ENCODE results near the gene COLEC11.
"Not testable (repeated sequence)": the region's sequence is repeated elsewhere in the genome, so short reads cannot be mapped to it uniquely, and the experiment has no call there.

Gene COLEC11

GRCh38 chr2:3655871-3656761 lies 61.2 kb downstream of the COLEC11 start:
- DNase-seq, result no peak

- no peak for DNase-seq
Measured at GRCh38 chr2:3656762-3657721, 62.1 kb downstream of the COLEC11 start.

- DNase-seq, result no peak
Measured at GRCh38 chr2:3657881-3658280, 63.0 kb downstream of the COLEC11 start, which contains the start of gene ALLC. Gene ALLC (plus strand): TSS chr2:3658200. CDS start chr2:3671158, 12,958 bp downstream.

DNA sequence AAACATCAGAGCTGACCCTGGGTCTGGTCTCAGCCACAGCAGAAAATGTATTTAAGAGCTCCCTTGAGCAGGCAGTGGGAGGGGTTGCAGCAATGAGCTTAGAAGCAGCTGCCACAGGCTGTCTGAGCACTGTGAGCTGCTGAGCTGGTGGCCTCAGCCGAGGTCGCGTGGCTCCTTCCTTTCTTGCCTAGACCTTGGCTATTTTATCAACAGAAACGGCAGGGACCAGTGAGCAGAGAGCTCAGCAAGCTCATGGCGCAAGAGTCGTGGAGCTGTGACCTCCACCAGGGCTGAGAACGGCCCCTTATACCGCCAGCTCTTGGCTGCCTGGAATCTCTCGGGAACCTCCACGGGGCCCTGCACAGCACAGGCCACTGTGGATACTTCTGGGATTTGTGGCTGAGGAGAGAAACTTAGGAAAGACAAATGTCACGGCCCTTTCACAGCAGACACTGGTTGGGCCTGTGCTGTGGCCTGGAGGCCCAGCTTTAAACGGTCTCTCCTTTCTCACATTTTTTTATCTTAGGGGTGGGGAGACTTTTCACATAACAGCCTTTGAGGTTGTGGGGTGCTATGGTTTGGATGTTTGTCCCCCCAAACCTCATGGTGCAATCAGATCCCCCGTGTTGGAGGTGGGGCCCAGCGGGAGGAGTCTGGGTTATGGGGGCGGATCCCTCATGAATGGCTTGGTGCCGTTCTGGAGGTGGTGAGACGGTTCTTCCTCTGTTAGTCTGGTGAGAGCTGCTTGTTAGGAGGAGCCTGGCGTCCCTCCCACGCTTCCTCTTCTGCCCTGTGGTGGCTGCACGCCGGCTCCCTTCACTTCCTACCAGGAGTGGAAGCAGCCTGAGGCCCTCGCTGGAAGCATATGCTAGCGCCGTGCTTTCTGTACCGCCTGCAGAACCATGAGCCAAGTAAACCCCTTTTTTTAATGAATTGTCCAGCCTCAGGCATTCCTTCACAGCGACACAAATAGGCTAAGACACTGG lies 64.8 kb downstream of the COLEC11 start:
- no peak for DNase-seq

DNA sequence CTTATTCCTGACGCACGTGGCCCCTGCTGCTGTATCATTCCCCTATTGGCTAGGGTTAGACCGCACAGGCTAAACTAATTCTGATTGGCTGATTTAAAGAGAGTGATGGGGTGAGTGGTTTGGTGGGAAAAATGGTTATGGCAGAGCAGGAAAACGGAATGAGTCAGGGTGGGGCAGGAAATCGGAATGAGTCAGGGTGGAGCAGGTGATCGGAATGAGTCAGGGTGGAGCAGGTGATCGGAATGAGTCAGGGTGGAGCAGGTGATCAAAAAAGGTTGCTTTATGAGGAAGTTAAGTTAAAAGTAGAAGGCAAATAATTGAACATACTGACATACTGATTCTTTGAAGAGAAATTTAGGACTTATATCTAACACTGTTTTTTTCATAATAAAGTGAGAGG lies 65.7 kb downstream of the COLEC11 start:
- DNase-seq, result not testable (repeated sequence)

GRCh38 chr2:3661149-3661660 lies 66.3 kb downstream of the COLEC11 start:
- DNase-seq, result no peak

- no peak for DNase-seq
Measured at GRCh38 chr2:3662239-3662638, 67.3 kb downstream of the COLEC11 start.

DNA sequence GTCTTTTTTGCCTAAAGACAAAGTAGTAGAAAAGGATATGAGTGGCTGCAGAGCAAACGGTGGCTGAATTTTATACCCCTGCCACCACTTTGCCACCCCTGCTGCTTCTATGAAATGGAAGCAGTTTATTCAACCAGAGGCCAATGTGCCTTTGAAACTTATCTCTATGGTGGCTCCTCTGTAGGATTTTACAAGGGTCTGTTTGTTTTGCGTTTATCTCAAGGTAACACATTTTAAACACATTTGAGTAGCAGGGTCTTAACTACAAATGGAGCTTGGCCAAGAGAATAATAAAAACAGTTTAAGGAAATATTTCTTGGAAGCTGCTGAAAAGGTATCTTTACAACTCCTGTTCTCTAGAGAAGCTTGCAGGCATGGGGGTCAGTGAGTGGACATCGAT lies 69.2 kb downstream of the COLEC11 start:
- DNase-seq, result no peak

DNA sequence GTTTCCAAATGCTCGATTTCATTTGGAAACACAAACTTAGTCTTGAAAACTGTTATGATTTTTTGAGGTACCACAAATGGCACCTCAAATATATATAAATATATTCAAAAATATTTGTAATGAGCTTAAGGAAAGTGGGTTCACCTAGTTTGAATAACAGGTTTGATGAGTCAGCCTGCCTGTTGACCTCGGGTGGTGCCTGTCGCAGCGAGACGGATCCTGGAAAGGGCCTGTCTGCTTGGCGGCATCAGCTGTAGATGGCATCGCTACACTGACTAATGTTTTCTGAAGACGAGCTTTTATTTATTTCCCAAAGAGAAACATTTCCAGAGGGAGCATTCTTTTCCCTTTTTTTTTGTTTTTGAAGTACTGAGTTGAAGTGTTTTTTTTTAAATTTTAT lies 70.0 kb downstream of the COLEC11 start:
- DNase-seq, result no peak

- no peak for DNase-seq
Measured at GRCh38 chr2:3665886-3666612, 71.1 kb downstream of the COLEC11 start.

DNA sequence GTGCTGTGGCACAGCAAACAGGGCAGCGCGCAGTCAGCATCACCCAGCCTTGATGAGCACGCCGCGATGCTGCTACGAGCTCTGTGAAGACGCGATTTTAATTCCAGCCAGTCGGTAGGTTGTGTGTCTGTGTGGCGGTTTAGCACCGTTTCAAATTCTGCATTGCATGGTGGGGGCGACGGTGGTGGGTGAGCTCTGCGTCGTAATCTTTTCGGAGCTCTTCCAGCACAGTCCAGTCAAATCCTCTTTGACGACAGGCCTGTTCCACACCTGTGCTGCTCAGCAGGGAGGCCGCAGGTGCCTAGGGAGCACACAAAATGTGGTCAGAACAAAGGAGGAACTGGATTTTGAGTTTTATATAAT lies 71.7 kb downstream of the COLEC11 start:
- no peak for DNase-seq

DNA sequence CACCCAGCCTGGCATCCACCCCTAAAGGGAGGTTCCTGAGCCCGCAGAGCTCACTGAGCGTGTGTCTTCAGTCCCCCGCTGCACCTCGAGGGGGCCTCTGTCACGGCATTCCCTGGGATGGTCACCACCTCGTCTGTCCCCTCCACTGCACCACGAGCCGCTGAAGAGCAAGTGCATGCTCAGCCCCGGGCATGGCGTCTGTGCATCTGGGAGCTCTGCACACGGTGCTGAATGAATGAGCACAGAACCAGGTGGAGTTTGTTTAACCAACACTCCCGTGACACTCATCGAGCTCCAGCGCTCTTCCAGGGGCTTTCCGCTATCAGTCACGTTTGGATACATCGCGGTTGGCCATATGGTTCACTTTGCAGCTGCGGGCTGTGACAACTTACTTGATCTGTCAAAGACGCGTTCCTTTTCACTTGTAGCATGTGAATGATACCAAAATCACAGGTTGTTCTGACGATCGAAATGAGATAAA lies 72.3 kb downstream of the COLEC11 start:
- DNase-seq, result no peak

- DNase-seq, result no peak
Measured at GRCh38 chr2:3669656-3670055, 74.7 kb downstream of the COLEC11 start.

DNA sequence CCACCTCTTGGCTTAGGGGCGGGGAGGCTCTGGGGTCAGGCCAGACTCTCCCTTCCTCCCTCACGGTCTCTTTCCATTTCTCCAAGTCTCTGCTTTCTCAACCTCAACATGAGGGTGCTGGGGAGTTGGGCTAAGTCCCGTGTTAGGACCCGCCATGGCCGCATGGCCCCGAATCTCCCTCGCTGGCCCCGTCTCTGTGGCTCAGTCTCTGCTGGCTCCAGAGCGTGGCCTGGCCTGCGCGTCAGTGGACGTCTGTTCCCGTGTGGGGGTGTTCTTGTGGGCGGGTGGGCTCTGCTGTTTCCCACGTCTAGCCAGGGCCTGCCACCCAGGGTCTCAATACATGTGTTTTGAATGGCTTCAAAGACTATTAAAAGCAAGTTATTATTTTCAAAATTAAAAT lies 75.5 kb downstream of the COLEC11 start:
- no peak for DNase-seq

- DNase-seq, result no peak
Measured at GRCh38 chr2:3670941-3671340, 76.0 kb downstream of the COLEC11 start.

DNA sequence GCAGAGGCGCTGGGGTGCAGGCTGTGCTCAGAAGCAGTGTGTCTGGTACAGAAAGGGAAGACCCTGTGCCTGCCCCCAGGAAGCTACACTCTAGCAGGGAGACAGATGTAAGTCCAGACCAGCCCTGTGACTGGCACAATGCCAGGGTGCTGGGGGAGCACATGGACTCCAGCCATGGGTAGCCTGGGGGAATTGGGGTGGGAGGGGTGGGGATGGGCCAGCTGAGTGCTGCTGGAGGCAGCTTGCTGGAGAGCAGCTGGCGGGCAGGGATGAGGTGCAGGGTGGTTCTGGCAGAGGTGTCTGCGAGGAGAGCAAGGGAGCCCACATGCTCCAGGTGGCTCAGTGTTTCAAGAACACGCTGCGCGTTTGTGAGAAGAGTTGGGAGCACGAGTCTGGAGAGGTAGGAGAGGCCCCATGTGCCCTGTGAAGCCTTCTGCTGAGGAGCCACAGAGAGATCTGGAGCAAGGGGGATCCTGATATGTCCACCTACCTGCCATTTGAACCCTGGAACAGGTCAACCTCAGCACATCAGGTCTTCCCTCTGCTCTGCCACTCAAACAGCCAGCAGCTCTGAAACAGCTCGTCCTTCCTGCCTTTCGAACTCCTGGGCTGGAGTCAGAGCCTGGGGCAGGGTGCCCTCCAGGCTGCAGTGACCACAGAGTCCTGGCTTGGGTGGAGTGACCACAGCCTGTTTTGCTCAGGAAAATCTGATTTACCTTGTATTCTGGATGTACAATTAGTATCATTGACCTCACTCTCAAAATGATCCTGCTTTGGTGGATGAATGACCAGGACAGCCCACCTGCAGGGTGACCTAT lies 78.2 kb downstream of the COLEC11 start:
- DNase-seq, result no peak

DNA sequence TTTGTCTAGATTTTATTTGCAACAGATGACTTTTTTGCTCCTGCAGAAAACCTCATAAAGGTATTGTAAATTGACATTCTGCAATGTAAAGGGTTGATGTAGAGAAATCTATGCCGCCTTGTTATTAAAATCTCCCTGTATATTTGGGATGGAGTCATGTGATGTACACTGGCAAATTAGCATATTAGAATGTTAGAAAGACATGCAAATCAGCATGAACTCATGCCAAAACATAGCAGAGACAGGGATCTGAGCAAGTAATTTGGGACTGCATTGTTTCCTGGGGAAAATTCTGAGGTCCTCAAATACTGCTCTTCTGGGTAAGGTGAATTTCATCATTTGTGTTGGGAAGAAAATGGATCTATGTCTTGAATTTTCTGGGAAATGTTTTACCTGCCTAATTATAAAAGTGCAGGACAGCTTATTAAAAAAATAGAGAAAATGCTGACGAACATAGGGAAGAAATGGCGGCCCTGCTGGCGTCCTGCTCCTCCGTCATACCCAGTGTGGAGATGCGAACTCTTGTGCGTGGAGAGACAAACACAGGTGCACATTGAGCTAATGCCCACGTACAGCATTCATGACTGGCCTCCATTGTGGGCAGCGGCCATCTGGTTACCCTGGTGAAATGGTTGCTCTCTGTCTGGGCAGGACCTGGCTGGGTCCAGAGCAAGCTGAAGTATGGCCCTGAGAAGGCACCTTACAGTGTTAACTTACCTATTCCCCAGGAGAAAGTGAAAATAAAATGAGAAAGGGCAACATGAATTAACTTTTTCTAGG lies 79.3 kb downstream of the COLEC11 start:
- no peak for DNase-seq

- DNase-seq, result no peak
Measured at GRCh38 chr2:3675687-3676086, 80.8 kb downstream of the COLEC11 start.

DNA sequence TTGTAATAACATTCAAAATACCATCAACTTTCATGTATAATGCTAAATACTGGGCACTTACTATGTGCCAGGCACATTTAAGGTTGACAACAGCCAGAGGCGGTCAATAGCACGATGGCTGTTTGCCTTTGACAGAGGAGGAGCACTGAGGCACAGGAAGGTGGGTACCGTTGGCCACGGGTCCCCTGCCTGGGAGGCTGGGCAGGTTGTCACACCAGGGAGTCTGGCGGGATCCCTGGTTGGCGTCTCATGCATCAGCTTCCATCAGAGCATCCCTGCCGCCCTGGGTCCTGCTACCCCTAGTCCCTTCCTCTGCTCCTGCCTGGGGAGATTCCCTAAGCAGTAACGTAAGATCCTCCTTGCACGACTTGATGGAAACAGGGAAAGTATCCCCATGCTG lies 82.5 kb downstream of the COLEC11 start:
- no peak for DNase-seq

DNA sequence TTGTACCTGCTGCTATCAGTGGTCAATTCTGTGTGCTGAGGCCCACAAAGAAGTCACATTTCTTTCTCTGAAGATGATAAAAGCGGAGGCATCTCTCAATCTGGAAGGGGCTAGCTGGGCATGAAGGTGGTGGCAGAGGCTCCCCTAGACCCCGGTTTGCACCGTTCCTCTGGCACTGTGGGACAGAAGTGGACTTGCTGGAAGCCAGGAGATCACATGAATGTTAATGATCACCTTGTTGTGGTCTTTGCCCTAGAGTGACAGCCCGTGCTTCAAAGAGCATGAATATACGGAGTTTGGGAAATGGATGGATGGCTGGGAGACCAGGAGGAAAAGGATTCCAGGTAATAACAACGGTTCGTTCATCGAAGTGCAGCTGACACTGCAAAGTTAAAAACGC lies 83.3 kb downstream of the COLEC11 start:
- no peak for DNase-seq

Measured in CD4-positive, alpha-beta T cell treated with Interleukin-6 for 4 hours (primary cell).